Peyer's patch (tissue), 4 donors: Measurements from ENCODE around the gene NBPF4.

ENCODE experiments used
- POLR2A ChIP-seq, 2 donors: fragments of 450-650 bp; IDR thresholded peaks; one replicate each; pipeline ENCODE4 v1.5.1; 2017; ENCODE audit warnings: antibody characterized with exemption in 2 of 2, mild to moderate bottlenecking in 2 of 2, moderate library complexity in 2 of 2
- TF ChIP-seq, protein P1 (sequence below), 6 experiments: fragments of 450-650 bp in 4 of 6; fragments of 200-600 bp in 2 of 6; sonication (generic) in 1 of 6; IDR thresholded peaks; one replicate each; pipeline ENCODE4 v1.5.1; 2017 to 2019; ENCODE audit warnings: antibody characterized with exemption in 6 of 6, mild to moderate bottlenecking in 3 of 6, moderate library complexity in 1 of 6

DNA sequence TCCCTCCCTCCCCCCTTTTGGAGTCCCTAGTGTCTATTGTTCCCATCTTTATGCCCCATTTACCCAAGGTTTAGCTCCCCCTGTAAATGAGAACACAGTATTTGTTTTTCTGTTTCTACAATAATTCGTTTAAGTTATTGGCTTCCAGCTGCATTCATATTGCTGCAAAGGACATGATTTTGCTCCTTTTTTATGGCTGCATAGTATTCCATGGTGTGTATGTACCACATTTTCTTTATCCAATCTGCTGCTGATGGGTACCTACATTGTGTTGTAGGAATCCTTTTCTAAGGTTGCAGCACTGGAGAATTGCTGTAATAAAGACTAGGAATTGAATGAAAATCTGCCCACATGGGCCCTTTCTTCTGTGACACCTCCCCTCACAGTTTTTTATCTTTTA is 50.5 kb downstream of the NBPF4 start:
- TF ChIP-seq, protein P1, sequence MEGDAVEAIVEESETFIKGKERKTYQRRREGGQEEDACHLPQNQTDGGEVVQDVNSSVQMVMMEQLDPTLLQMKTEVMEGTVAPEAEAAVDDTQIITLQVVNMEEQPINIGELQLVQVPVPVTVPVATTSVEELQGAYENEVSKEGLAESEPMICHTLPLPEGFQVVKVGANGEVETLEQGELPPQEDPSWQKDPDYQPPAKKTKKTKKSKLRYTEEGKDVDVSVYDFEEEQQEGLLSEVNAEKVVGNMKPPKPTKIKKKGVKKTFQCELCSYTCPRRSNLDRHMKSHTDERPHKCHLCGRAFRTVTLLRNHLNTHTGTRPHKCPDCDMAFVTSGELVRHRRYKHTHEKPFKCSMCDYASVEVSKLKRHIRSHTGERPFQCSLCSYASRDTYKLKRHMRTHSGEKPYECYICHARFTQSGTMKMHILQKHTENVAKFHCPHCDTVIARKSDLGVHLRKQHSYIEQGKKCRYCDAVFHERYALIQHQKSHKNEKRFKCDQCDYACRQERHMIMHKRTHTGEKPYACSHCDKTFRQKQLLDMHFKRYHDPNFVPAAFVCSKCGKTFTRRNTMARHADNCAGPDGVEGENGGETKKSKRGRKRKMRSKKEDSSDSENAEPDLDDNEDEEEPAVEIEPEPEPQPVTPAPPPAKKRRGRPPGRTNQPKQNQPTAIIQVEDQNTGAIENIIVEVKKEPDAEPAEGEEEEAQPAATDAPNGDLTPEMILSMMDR (IDR thresholded peaks at IDR 0.05), result no peak
- no peak for TF ChIP-seq POLR2A (IDR thresholded peaks at IDR 0.05)
